ENCODE measurements around the gene TMEM39A.

DNA sequence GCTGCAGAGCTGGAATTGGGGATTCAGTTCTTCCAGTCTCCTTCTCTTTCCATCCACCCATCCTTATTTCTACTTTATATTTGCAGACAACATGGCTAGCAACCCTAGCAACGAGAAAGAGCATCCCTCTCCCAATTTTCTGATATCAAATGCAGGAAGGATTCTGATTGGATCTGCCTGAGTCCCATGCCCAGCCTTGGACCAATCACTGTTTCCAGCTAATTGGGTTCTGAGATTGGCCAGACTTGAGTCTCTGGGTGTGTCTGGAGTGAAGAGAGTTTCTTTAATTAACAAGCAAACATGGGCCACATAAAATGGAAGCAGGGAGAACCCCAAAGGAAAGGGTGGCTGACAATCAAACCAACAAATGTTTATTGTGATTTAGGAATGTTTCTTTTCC is 60.6 kb downstream of the TMEM39A start:
- TF ChIP-seq CTCF (IDR thresholded peaks at IDR 0.05) (no peak), POLR2A (IDR thresholded peaks at IDR 0.05) (no peak)
